RKO (cell line): Measurements from ENCODE around the gene TSPAN12.
"Not testable (repeated sequence)": the region's sequence is repeated elsewhere in the genome, so short reads cannot be mapped to it uniquely, and the experiment has no call there.

Experiments used
- DNase-seq: peaks from one replicate; pipeline ENCODE4 v3.0.0-alpha.2; 2016; ENCODE audit warnings: low spot score

TSPAN12 gene, protein sequence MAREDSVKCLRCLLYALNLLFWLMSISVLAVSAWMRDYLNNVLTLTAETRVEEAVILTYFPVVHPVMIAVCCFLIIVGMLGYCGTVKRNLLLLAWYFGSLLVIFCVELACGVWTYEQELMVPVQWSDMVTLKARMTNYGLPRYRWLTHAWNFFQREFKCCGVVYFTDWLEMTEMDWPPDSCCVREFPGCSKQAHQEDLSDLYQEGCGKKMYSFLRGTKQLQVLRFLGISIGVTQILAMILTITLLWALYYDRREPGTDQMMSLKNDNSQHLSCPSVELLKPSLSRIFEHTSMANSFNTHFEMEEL

DNA sequence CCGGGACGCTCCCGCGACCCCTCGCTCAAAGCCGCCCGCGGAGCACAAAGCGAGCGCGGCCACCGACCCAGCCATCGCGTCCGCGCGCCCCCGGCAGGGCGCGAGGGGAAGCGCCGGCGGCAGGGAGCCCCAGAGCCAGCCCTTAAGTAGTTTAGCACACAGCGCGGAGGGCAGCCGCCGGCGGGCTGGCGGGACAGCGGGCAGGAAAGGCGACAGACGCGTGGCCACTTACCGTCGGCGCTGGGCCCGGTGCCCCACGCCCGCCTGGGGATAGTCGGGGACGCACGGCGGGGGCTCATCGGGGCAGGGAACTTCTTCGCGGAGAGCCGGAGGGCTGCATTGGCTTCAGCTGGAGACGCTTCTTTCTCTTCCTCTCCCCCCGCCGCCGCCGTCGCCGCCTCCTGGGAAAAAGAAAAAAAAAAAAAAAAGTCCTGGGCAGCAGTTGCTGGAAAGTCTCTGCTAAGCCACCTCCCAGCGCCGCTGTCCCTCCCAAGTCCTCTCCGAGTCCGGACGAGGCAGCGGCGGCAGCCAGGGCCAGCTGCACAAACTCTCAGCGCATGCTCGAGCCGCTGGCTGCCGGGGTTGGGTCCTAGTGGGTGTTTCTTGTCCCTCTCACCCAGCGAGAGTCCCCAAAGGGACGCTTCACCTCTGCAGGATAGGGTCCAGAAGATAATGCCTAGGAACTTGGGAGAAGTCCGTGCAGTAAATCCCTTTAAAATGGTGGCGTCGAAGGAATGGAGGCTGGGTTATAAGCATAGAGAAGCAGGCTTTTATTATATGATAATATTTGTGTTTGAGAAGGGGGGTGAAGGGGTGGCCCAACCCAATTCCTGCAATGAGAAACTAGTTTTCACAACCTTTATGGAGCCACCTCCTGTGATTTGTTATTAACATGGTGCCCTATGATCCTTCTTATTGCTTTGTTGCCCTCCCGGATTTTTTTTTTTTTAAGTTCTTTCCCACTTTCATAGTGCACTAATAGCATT, at the start of gene TSPAN12:
TSS of gene TSPAN12 (minus strand) at position 557 of the 986 bp plus-strand sequence. CDS start 1,381 bp downstream, outside the sequence.
- DNase-seq = peak; percentile 84

DNA sequence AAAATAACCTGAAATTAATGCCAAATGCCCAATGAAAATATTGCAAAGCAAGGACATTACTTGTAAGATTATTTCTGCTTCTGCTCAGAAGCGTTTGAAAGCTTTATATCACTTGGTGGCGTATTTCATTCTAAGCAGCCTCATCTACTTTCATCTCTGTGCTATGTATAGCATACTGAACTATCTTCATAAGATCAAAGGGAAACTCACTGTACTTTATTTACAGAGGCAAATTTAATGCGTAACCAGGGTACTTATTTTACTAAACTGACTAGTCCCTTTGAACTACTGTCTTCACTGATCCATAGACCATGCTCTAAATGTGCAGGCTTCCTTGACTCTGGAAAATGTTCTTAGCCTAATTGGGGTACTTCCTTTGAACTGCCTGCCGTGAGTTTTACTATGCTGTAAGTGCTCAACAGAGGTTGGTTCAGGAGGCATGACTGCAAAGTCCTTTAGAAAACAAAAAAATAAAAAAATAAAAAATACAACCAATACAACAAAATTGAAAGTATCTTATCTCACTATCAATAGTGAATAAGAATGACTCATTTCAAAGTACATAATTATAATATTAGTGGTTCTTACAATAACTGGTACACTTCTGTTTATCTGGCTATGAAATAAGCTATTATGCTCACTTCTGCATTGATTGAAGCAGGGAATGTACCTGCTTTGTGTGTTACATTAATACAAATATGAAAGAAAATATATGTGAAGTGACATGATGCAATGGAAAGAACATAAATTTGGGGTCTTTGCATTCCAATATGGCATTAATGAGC, 41.0 kb upstream of the TSPAN12 start:
- DNase-seq = no peak

DNA sequence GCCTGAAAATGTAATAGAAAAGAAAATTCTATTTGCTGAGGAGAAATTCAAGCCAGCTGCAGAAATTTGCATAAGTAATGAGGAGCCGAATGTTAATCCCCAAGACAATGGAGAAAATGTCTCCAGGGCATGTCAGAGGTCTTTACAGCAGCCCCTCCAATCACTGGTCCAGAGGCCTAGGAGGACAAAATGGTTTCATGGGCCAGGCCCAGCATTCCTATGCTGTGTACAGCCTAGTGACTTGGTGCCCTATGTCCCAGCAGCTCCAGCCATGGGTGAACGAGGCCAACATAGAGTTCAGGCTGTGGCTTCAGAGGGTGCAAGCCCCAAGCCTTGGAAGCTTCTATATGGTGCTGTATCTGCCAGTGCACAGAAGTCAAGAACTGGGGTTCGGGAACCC, 37.3 kb upstream of the TSPAN12 start:
- DNase-seq = not testable (repeated sequence)

DNA sequence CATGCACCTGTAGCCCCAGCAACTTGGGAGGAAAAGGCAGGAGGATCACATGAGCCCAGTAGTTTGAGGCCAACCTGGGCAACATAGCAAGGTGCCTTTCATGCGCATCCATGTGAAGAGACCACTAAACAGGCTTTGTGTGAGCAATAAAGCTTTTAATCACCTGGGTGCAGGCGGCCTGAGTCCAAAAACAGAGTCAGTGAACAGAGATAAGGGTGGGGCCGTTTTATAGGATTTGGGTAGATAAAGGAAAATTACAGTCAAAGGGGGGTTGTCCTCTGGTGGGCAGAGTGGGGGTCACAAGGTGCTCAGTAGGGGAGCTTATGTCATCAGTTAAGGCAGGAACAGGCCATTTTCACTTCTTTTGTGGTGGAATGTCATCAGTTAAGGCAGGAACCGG, 27.7 kb upstream of the TSPAN12 start:
- DNase-seq = not testable (repeated sequence)

DNA sequence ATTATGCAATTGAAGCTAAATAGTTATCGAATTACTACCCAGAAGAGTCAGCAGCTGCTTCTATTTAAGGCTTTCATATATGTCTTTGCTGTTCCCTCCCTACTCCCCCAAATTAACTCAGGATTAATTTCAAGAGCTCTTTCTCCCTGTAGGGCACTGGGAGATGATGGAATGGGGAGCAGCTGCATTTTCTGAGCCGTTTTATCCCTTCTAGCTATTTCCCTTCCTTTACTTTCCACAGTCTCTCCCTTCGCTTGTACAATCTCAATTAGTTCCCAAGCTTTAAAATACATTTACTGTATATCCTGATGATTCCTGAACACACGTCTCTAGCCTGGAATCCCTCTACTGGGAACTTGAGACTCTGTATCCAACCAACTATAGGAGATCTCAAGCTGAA, 19.8 kb upstream of the TSPAN12 start:
- DNase-seq = no peak

DNA sequence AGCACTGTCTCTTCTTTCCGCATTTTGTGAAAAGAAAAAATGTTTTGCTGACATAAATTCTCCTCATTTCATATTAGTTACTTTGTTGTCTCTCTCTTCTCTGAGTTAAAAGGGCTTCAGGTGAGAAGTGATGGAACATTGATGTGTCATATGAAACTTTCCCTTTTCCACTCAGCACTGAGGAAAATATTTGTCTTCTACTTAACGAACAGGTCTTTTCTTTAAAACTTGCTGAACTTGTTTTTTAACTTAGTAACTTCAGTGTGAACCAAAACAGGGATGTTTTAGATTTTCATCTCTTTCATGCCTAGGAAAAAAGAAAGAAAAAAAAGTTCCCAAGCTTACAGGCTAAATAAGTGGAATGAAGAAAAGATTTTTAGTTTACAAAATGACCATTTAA, 19.0 kb upstream of the TSPAN12 start:
- DNase-seq = no peak

DNA sequence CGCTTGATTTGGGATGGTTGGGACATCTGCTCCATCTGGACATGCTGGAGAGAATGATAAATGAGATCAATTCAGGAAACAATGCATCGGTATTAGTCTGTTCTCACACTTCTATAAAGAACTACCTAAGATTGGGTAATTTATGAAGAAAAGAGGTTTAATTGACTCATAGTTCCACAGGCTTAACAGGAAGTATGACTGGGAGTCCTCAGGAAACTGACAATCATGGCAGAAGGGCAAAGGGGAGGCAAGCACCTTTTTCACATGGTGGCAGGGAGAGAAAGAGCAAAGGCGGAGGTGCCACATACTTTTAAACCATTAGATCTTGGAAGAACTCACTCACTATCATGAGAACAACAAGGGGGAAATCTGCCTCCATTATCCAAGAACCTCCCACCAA, 16.8 kb upstream of the TSPAN12 start:
- DNase-seq = no peak

DNA sequence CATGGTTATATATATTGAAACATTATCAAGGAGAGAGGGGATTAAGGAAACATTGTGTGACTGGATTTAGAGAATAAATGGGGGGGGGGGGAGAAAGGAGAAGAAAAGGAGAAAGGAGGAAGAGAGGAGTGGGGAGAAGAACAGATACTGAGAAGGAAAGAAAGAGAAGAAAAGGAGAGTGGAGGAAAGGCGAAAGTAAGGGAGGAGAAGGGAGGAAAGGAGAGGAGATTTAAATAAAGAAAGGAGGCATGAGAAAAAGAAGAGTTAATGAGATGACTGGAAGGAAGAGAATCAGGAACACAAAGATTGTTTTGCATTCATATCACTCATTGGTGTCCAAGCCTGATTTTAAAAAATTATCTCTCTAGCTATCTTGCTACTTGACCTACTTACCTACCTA, 16.1 kb upstream of the TSPAN12 start:
- no peak for DNase-seq

DNA sequence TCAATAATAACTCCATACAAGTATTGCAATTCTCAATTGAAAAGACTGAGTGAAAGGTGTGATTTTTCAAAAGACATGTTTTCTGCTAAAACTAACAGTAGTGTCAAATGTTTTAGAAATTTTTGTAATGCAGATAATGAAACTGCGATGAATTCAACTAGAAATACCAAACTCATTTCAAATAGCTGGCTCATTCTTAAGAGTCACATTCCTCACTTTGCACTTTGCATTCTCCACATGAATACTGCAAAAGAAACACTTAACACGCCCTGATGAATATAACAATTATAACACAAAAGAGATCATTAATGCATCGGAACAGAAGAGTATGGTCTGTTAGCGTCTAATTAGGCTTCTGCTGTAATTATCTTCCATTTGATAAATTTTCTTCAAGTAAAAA, 15.5 kb upstream of the TSPAN12 start:
- DNase-seq = no peak

DNA sequence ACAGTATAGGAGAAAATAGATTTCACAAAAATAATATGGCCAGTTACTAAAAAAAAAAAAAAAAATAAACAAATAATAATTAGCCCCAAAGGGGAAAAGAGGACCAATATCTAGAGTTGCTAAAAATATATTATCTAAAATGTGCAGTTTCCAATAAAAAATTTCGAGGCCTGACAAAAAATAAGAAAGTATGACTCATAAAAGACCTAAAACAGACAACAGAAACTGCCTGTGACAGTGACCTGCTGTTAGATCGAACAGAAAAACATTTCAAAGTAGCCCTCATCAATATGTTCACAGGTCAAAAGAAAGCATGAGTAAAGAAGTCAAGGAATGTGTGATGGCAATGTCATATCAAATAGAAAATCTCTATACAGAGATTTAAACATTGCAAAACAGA, 11.8 kb upstream of the TSPAN12 start:
- DNase-seq = no peak

DNA sequence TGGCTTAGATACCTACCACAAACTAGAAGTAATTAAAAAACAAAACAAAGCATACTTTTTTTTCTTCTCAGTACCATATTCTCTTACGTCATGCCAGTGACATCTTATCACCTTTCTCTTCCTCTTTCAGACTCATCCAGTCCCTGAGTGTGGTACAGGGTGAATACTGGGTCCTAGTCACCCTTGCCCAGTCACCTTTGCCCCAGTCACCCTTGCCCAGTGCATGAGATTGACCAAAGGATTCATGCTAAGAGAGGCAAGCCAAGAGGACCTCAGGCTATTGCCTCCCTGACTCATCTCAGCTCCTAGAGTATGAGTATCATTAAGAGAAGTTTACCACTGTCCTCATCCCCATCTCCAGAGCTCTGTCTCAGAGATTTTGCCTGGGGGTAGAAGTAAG, 10.0 kb upstream of the TSPAN12 start:
- DNase-seq = peak; percentile 27

DNA sequence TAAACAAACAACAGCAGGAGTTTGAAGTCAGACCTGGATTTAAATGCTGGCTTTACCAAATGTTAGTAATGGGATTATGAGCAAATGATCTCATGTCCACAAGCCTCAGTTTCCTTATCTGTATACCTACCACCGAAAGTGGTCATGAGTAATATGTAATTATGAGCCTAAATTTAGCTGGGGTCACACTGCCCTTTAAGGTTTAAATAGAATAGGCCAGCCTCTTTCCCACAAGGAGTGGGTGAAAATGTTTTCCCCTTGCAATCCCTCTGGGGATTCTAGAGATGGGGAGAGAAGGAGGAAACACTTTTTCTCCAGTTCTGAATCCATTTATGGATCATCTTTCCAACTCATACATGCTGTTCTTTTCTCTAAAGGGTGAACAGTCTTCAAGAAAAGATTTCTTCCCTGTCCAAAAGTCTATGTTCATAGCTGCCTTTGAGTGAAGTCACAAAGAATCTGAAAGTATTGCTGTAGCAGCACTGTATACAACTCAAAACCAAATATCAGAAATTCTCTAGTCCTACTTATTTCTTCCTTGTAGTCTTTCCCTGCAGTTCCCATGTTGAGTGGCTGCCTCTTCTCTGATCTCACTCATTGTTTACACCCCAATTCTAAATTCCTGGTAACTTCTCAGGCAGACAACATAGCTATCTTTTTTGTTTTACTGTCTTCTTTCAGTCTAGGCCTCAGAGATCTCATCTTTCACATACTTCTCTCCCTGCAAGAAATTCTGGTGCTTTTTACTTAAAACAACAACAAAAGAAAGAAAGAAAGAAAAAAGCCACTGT, 7.4 kb upstream of the TSPAN12 start:
- no peak for DNase-seq

DNA sequence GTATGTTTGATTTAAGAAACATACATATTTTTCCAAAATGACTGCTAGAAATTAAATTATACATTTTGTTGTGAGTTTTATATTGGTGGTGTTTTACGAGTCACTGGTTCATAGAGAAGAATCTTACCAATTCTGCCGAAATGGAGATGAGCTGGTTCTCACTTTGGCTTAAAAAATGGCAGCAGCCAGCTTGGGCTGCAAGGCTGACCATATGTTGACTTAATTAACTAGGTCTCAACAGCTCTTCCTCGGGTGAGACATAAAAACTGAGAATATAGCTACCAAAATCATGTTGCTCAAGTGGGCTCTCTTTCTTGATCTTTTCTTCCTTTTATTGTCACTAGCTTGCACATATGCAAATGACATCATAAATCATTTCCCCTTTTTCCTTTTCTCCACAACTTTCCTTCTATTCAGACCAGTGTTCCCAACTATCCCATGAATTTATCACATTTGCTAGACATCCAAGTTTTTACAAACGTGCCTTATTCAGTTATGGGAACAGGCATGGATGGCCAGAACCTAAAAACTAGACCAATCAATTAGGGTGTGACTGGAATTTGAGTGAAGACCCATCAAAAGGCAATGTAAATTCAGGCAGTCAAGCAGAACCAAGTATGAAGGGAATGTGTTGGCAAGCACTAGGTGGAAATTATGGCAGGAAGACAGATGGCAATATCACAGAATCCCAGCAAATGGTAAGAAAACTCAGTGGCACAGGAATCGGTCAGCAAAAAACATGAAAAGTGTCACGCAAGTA, 6.4 kb upstream of the TSPAN12 start:
- DNase-seq = no peak

DNA sequence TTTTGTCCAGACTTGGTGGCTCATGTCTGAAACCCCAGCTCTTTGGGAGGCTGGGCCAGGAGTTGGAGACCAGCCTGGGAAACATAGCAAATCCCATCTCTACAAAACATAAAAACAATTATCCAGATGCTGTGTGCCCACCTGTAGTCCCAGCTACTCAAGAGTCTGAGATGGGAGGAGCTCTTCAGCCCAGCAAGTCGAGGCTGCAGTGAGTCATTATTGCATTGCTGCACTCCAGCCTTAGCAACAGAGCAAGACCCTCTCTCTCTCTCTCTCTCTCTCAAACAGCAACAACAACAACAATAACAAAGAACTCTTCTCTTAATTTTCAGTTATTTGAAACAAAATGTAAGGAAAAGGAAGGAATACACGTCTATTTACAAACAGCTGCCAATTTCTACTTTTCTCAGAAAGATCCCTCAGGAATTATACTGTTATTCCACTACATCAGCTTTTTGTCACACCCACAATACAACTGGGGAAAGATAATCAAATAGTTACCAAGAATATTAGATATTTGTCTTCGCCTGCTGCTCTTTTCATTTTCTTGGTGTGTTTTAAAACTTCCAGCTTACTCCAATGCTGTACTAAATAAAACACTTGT, 5.1 kb upstream of the TSPAN12 start:
- DNase-seq = no peak

DNA sequence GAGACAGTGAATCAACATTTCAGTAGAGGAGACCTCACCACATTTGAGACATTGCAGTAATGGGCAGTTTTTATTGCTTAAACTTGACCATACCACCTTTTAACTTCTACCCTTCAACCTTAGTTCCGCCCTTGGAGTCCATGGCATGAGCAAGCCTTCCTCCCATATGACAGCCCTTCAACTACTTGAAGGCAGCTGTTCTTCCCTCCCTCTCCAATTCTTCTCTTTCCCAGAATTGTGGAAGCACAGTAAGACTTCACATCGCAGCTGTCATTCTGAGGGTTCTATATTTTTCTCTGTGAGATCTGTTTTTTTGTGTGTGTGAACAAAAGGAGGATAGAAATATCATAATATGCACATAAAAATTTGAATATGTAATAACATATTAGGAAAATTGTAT, 2.2 kb upstream of the TSPAN12 start:
- no peak for DNase-seq

DNA sequence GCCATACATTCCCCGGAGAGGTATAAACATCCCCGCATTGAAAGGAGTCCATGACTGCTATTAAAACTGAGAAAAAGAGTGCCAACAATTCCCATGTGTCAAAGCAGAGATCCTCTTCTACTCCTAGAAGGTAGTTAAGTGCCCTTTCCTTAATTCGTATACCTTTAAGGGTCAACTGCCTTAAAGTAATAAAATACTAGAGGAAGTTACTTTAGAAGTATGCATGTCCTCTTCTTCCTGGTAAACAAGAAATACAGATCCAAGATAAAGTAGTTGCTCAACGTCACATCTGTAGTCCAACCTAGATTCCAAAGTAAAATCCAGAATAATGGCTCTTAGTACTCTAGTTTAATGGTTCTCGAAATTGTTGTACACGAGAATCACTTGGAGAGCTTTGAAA, 1.5 kb upstream of the TSPAN12 start:
- no peak for DNase-seq

DNA sequence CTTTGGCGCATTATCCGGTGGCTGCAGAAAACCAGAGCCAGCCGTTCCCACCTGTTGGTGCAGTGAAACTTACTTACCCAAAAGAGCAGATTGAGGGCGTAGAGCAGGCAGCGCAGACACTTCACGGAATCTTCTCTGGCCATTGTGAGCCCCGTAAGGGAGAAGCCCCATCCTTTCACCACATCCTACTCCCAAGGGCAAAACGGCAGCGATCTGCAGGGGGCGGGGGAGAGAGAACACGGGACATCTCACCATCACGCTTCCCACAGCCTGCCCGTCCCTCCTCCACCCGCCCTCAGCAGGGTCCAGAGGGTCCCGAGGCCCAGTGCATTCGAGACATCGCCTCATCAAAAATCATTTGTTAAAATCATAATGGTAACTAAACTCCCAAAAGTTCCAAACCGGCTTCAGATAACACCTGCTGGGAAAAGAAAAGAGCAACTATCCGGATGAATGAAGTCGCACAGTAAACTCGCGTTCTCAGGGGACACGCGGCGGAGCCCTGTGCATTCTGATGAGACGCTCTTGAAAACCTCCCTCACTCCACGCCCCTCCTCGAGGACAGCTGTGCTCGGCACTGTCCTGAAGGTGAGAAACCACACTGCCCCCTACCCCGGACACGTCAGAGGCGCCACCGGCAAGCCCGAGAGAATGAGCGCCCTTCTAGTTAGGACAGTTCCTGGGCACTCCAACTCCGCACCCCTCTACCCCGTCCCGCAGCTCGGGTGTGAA, 1.2 kb downstream of the TSPAN12 start:
- peak; percentile 61 for DNase-seq

DNA sequence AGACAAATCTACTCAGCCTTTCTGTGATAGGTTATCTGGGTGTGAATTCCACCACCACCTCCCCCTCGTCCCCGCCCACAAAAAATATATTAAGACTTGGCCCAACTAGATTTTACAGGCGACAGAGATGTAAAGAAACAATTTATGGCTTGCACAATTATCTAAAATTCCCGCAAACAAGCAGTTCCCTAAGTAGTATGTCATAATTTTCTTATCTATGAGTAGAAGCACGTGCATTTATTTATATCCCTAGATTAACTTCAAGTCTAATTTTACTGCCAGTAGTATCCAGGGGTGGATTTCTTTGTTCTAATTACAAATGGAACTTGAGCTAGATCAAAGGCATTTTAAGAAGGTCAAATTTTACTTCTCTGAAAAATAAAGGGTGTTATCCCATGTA, 1.7 kb downstream of the TSPAN12 start:
- no peak for DNase-seq

DNA sequence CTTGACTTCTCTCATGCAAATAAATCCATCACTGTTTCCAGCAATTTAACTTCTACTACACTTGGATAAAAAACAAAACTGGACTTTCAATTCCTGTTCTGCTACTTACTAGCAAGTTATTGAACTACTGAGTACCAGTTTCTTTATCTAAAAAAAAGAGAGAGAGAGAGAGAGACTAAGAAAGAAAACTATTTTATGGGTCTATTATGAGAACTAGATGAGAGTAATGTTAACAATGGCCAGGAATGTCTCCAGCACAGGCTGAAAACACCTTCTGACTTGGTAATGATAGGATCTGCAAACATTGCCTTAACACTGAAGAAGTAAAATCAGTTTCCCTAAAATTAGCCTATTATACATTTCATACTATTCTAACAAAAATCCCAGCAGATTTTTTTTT, 5.2 kb downstream of the TSPAN12 start:
- no peak for DNase-seq

DNA sequence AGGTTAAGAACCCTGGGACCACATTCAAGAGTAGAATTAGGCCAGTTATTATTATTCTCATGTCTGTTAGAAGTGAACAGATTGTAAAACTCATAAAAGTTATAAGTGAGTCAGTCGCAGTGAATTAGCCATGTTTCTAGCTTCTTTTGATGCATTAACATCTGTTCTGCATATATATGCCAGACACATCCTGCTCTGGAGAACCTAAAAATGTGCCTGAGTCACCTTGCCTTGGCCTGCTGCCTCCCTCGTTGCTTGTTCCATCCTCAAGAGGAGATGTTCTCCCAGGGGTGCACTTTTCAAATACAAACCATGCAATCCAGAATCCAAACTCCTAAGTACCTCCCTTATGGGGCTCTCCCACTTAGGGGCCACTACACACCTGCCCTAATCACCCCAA, 14.8 kb downstream of the TSPAN12 start:
- no peak for DNase-seq
